ENCODE measurements around the gene TJP1.

GRCh38 chr15:29666241-29666640 lies 156.0 kb downstream of the TJP1 start:
- TF ChIP-seq POLR2A (IDR thresholded peaks at IDR 0.05) = no peak
- TF ChIP-seq CTCF (IDR thresholded peaks at IDR 0.05) = no peak
